Smooth muscle cell (in vitro differentiated cells): Measurements from ENCODE around the gene CHMP5. TPM values are rescaled to one million over a fixed set of nuclear protein-coding genes. Genes with fewer than 3 reads are reported as not detected.

ENCODE experiments used
- DNase-seq: peaks from one replicate; lab custom pipeline; 2025; ENCODE audit not compliant: unreplicated experiment; lab: John Stamatoyannopoulos, UW
- H2AFZ ChIP-seq: fragments of 200-600 bp; sonication (generic); 2 replicates; pipeline ENCODE4 v1.6.0; 2016; ENCODE audit warnings: antibody characterized with exemption, low read depth, mild to moderate bottlenecking
- H3F3A ChIP-seq: fragments of 200-600 bp; sonication (generic); 2 replicates; pipeline ENCODE4 v1.6.0; 2017; ENCODE audit warnings: antibody characterized with exemption, low read depth
- H3K27ac ChIP-seq: fragments of 200-600 bp; sonication (generic); 2 replicates; pipeline ENCODE4 v1.5.1; 2016; ENCODE audit warnings: low read depth, mild to moderate bottlenecking
- H3K27me3 ChIP-seq: fragments of 200-600 bp; sonication (generic); 2 replicates; pipeline ENCODE4 v1.6.1; 2016; ENCODE audit warnings: low read depth, mild to moderate bottlenecking
- H3K36me3 ChIP-seq: fragments of 200-600 bp; sonication (generic); 2 replicates; pipeline ENCODE4 v1.5.1; 2016; ENCODE audit warnings: low read depth
- H3K4me1 ChIP-seq: fragments of 200-600 bp; sonication (generic); 2 replicates; pipeline ENCODE4 v1.5.1; 2016; ENCODE audit warnings: low read depth
- H3K4me2 ChIP-seq: fragments of 200-600 bp; sonication (generic); 2 replicates; pipeline ENCODE4 v1.6.0; 2016; ENCODE audit warnings: mild to moderate bottlenecking
- H3K4me3 ChIP-seq: fragments of 200-600 bp; sonication (generic); 2 replicates; pipeline ENCODE4 v1.5.1; 2016; ENCODE audit warnings: mild to moderate bottlenecking
- H3K79me2 ChIP-seq: fragments of 200-600 bp; sonication (generic); 2 replicates; pipeline ENCODE4 v1.6.0; 2016; ENCODE audit warnings: low read depth, mild to moderate bottlenecking
- H3K9ac ChIP-seq: fragments of 200-600 bp; sonication (generic); 2 replicates; pipeline ENCODE4 v1.6.0; 2016; ENCODE audit warnings: low read depth
- H3K9me3 ChIP-seq: fragments of 200-600 bp; sonication (generic); replicated peaks from 2 replicates; pipeline ENCODE4 v1.5.1; 2016; ENCODE audit warnings: low read depth
- H4K20me1 ChIP-seq: fragments of 200-600 bp; sonication (generic); 2 replicates; pipeline ENCODE4 v1.6.0; 2016; ENCODE audit warnings: low read depth
- WGBS: methylation state at CpG from one replicate; pipeline ENCODE4 v1.1.7; 2016; ENCODE audit warnings: low lambda C conversion rate; 5-methylcytosine and 5-hydroxymethylcytosine counted together
- polyA plus RNA-seq: library from polyadenylated mRNA; unstranded; fragments of >200 nt; fragmentation: Nextera tagmentation; extraction: Ambion mirVana; gene quantifications from 2 replicates; pipeline ENCODE4 v1.2.1, GENCODE V29; 2016
- total RNA-seq: library from RNA; depleted of rRNA; stranded (reverse); fragments of >200 nt; gene quantifications from 2 replicates; pipeline ENCODE4 v1.2.3, GENCODE V29; 2014
- TF ChIP-seq, protein P1 (sequence below): fragments of 200-600 bp; sonication (generic); IDR thresholded peaks from 2 replicates; pipeline ENCODE4 v1.5.1; 2017; ENCODE audit warnings: borderline replicate concordance, mild to moderate bottlenecking, antibody characterized with exemption; ENCODE audit not compliant: insufficient read depth, poor library complexity, severe bottlenecking

The CHMP5 gene
- total and polyA plus RNA-seq, 2 experiments from 2014 or later, result 99.3 to 112 TPM

DNA sequence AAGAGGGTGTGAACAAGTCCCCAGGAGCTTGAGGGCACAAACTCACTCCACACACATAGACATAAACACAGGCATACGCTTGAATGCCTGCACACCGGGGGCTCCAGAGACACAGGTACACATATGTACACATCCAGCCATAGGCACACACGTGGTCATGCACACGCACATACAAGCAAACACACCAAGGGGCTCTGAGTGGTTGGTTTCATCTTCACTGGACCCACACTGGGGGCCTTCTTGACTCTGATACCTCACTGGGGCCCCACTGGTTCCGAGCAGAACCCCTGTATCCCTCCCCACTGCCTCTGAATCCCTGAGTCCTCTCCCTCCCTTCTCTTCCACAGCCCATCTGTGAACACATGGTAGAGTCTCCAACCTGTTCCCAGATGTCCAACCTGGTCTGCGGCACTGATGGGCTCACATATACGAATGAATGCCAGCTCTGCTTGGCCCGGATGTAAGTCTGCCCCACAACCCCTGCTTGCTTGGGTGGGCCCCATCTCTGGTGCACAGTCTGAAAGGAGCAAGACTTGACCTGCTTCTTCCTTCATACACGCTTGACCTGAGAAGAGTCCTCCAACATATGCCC is 18.5 kb upstream of the CHMP5 start:
- no peak for DNase-seq
- no peaks in the 10 kb centered on the region for H3K27me3 ChIP-seq
- no peaks in the 10 kb centered on the region for H3F3A ChIP-seq
- H3K4me3 ChIP-seq, result no peak overlapping the region
- H4K20me1 ChIP-seq, result no peaks in the 10 kb centered on the region
- no peaks in the 10 kb centered on the region for H3K36me3 ChIP-seq
- no peaks in the 10 kb centered on the region for H3K79me2 ChIP-seq
- H2AFZ ChIP-seq, result no peak overlapping the region
- H3K4me2 ChIP-seq, result no peak overlapping the region
- 94% methylated on average over 9 of the region's 9 CpGs for WGBS
- H3K9me3 ChIP-seq, result no peaks in the 10 kb centered on the region
- H3K9ac ChIP-seq, result no peak overlapping the region
- no peaks in the 10 kb centered on the region for H3K4me1 ChIP-seq
- H3K27ac ChIP-seq, result no peak overlapping the region
- TF ChIP-seq, protein P1, sequence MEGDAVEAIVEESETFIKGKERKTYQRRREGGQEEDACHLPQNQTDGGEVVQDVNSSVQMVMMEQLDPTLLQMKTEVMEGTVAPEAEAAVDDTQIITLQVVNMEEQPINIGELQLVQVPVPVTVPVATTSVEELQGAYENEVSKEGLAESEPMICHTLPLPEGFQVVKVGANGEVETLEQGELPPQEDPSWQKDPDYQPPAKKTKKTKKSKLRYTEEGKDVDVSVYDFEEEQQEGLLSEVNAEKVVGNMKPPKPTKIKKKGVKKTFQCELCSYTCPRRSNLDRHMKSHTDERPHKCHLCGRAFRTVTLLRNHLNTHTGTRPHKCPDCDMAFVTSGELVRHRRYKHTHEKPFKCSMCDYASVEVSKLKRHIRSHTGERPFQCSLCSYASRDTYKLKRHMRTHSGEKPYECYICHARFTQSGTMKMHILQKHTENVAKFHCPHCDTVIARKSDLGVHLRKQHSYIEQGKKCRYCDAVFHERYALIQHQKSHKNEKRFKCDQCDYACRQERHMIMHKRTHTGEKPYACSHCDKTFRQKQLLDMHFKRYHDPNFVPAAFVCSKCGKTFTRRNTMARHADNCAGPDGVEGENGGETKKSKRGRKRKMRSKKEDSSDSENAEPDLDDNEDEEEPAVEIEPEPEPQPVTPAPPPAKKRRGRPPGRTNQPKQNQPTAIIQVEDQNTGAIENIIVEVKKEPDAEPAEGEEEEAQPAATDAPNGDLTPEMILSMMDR, result no peak

DNA sequence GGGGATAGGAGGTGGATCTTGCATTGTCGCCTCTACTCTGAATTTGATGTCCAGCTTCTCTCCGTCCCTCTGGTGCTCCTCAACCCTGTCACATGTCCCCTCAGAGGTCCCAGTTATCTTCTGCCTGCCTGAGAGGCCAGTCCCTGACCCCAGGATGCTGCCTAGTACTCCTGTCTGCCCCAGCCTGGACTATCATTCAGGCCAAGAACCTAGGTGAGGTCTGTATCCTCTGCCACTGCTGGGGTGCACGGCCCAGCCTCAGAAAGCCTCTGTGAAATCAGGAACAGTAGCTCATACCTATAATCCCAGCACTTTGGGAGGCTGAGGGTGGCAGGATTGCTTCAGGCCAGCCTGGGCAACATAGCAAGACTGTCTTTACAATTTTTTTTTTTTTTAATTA is 16.2 kb upstream of the CHMP5 start:
- H3K9me3 ChIP-seq, result no peaks in the 10 kb centered on the region
- H3K36me3 ChIP-seq, result no peaks in the 10 kb centered on the region
- H3K4me1 ChIP-seq, result no peaks in the 10 kb centered on the region
- H2AFZ ChIP-seq, result no peak overlapping the region
- H3K4me3 ChIP-seq, result no peak overlapping the region
- no peak overlapping the region for H3K9ac ChIP-seq
- no peaks in the 10 kb centered on the region for H3K79me2 ChIP-seq
- H3K4me2 ChIP-seq, result no peak overlapping the region
- H3K27me3 ChIP-seq, result no peaks in the 10 kb centered on the region
- no peaks in the 10 kb centered on the region for H4K20me1 ChIP-seq
- H3F3A ChIP-seq, result no peaks in the 10 kb centered on the region
- TF ChIP-seq, protein P1, result no peak
- WGBS, result 98% methylated on average over 3 of the region's 3 CpGs
- DNase-seq, result no peak
- H3K27ac ChIP-seq, result no peak overlapping the region

DNA sequence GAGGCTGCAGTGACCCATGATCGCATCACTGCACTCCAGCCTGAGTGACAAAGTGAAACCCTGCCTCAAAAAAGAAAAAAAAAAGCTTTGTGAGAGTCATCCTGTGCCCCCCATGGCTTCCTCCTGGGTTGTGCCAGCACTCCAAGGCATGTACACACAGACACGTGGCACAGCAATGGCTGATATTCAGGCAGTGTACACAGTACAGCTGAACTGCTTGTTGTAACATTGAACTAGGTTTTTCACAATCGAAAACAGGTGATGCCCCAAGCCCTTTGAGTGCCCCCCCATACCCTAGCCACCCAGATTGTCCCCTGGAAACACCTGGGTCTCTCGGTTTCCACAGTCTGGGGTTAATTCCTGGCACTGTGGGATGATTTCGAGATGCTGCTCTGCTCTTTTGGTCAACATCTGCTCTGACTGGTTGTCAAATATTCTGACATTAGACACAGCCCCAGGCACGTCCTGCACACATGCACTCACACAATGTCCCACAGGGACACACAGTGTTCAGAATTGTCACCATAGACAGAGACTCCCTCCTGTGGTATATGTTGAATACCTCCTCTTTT is 15.7 kb upstream of the CHMP5 start:
- H3K4me2 ChIP-seq, result no peak overlapping the region
- H2AFZ ChIP-seq, result no peak overlapping the region
- H3K9ac ChIP-seq, result no peak overlapping the region
- no peaks in the 10 kb centered on the region for H3F3A ChIP-seq
- no peaks in the 10 kb centered on the region for H3K4me1 ChIP-seq
- TF ChIP-seq, protein P1, result no peak
- H3K79me2 ChIP-seq, result no peaks in the 10 kb centered on the region
- no peak overlapping the region for H3K4me3 ChIP-seq
- no peaks in the 10 kb centered on the region for H4K20me1 ChIP-seq
- no peaks in the 10 kb centered on the region for H3K9me3 ChIP-seq
- DNase-seq, result no peak
- H3K36me3 ChIP-seq, result no peaks in the 10 kb centered on the region
- no peaks in the 10 kb centered on the region for H3K27me3 ChIP-seq
- H3K27ac ChIP-seq, result no peak overlapping the region
- WGBS, result 86% methylated on average over 6 of the region's 6 CpGs

- Histone ChIP-seq H3K9me3 (no peaks in the 10 kb centered on the region), H2AFZ (no peak overlapping the region), H3K36me3 (peaks cover 3% of the 10 kb centered on the region), H3K27ac (no peak overlapping the region), H3K4me1 (no peaks in the 10 kb centered on the region), H3F3A (no peaks in the 10 kb centered on the region), H3K27me3 (no peaks in the 10 kb centered on the region), H3K79me2 (no peaks in the 10 kb centered on the region), H3K9ac (no peak overlapping the region), H4K20me1 (no peaks in the 10 kb centered on the region), H3K4me2 (no peak overlapping the region), H3K4me3 (no peak overlapping the region)
- TF ChIP-seq, protein P1, result no peak
- 100% methylated on average over 2 of the region's 2 CpGs for WGBS
- no peak for DNase-seq
These were observed 14.9 kb upstream of the CHMP5 start for GRCh38 chr9:33249983-33250382.
